Mucosa of rectum (tissue), 2 donors: Measurements from ENCODE around the gene SUCLG2.

Experiments used
- H3K27ac ChIP-seq, 2 donors: one replicate each; pipeline ENCODE4 v1.7.0; 2013; ENCODE audit warnings: inconsistent platforms in 2 of 2, low read depth in 2 of 2, low read length in 2 of 2
- H3K27me3 ChIP-seq, 2 donors: one replicate each; pipeline ENCODE4 v1.7.0; 2013; ENCODE audit warnings: low read length in 2 of 2; ENCODE audit not compliant: control insufficient read depth in 2 of 2, insufficient read depth in 2 of 2
- H3K36me3 ChIP-seq, 2 donors: one replicate each; pipeline ENCODE4 v1.7.0; 2013; ENCODE audit warnings: low read length in 2 of 2; ENCODE audit not compliant: control insufficient read depth in 2 of 2, insufficient read depth in 2 of 2
- H3K4me1 ChIP-seq, 2 donors: one replicate each; pipeline ENCODE4 v1.7.0; 2013; ENCODE audit warnings: low read length in 2 of 2, mild to moderate bottlenecking in 1 of 2; ENCODE audit not compliant: control insufficient read depth in 2 of 2, insufficient read depth in 2 of 2
- H3K4me3 ChIP-seq, 2 donors: one replicate each; pipeline ENCODE4 v1.7.0; 2013; ENCODE audit warnings: low read length in 2 of 2
- H3K9ac ChIP-seq, 2 donors: one replicate each; pipeline ENCODE4 v1.7.0; 2013; ENCODE audit warnings: low read length in 2 of 2, low read depth in 1 of 2, mild to moderate bottlenecking in 1 of 2
- H3K9me3 ChIP-seq, 2 donors: one replicate each; pipeline ENCODE4 v1.7.0; 2013; ENCODE audit warnings: low read length in 2 of 2; ENCODE audit not compliant: control insufficient read depth in 2 of 2
- donor health status: healthy.
- donor health status: Normal muscosa, but diverticular disease.

SUCLG2 gene

GRCh38 chr3:67653425-67654098, 850 bp downstream of the SUCLG2 start:
- H3K36me3 ChIP-seq: no peaks in the 10 kb centered on the region
- H3K9ac ChIP-seq: peak overlapping the region; percentile 87 to 95
- H3K4me1 ChIP-seq: peaks cover 41% of the 10 kb centered on the region in 2 donors
- no peaks in the 10 kb centered on the region for H3K9me3 ChIP-seq
- H3K27ac ChIP-seq: peak overlapping the region; percentile 88 to 93
- peak overlapping the region; percentile 87 to 98 for H3K4me3 ChIP-seq
- H3K27me3 ChIP-seq: no peaks in the 10 kb centered on the region

- Histone ChIP-seq H3K27ac (peak overlapping the region in 1 of 2 donors; percentile 19), H3K9ac (no peak overlapping the region), H3K36me3 (no peaks in the 10 kb centered on the region), H3K9me3 (no peaks in the 10 kb centered on the region), H3K27me3 (no peaks in the 10 kb centered on the region), H3K4me1 (peaks cover 48 to 56% of the 10 kb centered on the region in 2 donors), H3K4me3 (no peak overlapping the region)
Measured at GRCh38 chr3:67650084-67650483, 4.3 kb downstream of the SUCLG2 start.

GRCh38 chr3:67649681-67650080, 4.7 kb downstream of the SUCLG2 start:
- H3K4me3 ChIP-seq: no peak overlapping the region
- peaks cover 44 to 52% of the 10 kb centered on the region in 2 donors for H3K4me1 ChIP-seq
- H3K27ac ChIP-seq: no peak overlapping the region
- H3K9ac ChIP-seq: no peak overlapping the region
- no peaks in the 10 kb centered on the region for H3K36me3 ChIP-seq
- H3K9me3 ChIP-seq: no peaks in the 10 kb centered on the region
- no peaks in the 10 kb centered on the region for H3K27me3 ChIP-seq

GRCh38 chr3:67648701-67649100, 5.7 kb downstream of the SUCLG2 start:
- peak overlapping the region; percentile 26 to 29 for H3K27ac ChIP-seq
- peaks cover 42 to 49% of the 10 kb centered on the region in 2 donors for H3K4me1 ChIP-seq
- no peaks in the 10 kb centered on the region for H3K36me3 ChIP-seq
- no peaks in the 10 kb centered on the region for H3K27me3 ChIP-seq
- peak overlapping the region in 1 of 2 donors; percentile 20 for H3K4me3 ChIP-seq
- H3K9me3 ChIP-seq: no peaks in the 10 kb centered on the region
- H3K9ac ChIP-seq: no peak overlapping the region

GRCh38 chr3:67648229-67648628, 6.2 kb downstream of the SUCLG2 start:
- H3K9ac ChIP-seq: no peak overlapping the region
- H3K27ac ChIP-seq: peak overlapping the region; percentile 26 to 29
- peak overlapping the region in 1 of 2 donors; percentile 20 for H3K4me3 ChIP-seq
- H3K27me3 ChIP-seq: no peaks in the 10 kb centered on the region
- no peaks in the 10 kb centered on the region for H3K36me3 ChIP-seq
- H3K9me3 ChIP-seq: no peaks in the 10 kb centered on the region
- H3K4me1 ChIP-seq: peaks cover 39 to 47% of the 10 kb centered on the region in 2 donors

GRCh38 chr3:67647390-67647878, 7.0 kb downstream of the SUCLG2 start:
- no peaks in the 10 kb centered on the region for H3K27me3 ChIP-seq
- peak overlapping the region; percentile 29 to 33 for H3K27ac ChIP-seq
- H3K9ac ChIP-seq: no peak overlapping the region
- H3K9me3 ChIP-seq: no peaks in the 10 kb centered on the region
- no peak overlapping the region for H3K4me3 ChIP-seq
- peaks cover 32 to 44% of the 10 kb centered on the region in 2 donors for H3K4me1 ChIP-seq
- no peaks in the 10 kb centered on the region for H3K36me3 ChIP-seq

- Histone ChIP-seq H3K9me3 (no peaks in the 10 kb centered on the region), H3K36me3 (no peaks in the 10 kb centered on the region), H3K9ac (no peak overlapping the region), H3K4me1 (peaks cover 32 to 44% of the 10 kb centered on the region in 2 donors), H3K4me3 (no peak overlapping the region), H3K27me3 (no peaks in the 10 kb centered on the region), H3K27ac (no peak overlapping the region)
Measured at GRCh38 chr3:67646586-67647234, 7.7 kb downstream of the SUCLG2 start.

- Histone ChIP-seq H3K27me3 (no peaks in the 10 kb centered on the region), H3K4me1 (peaks cover 22 to 29% of the 10 kb centered on the region in 2 donors), H3K36me3 (no peaks in the 10 kb centered on the region), H3K27ac (no peak overlapping the region), H3K9ac (no peak overlapping the region), H3K4me3 (no peak overlapping the region), H3K9me3 (no peaks in the 10 kb centered on the region)
Measured at GRCh38 chr3:67644827-67645226, 9.6 kb downstream of the SUCLG2 start.

GRCh38 chr3:67642734-67643133, 11.7 kb downstream of the SUCLG2 start:
- Histone ChIP-seq H3K9me3 (no peaks in the 10 kb centered on the region), H3K36me3 (no peaks in the 10 kb centered on the region), H3K9ac (no peak overlapping the region), H3K27me3 (no peaks in the 10 kb centered on the region), H3K4me3 (no peak overlapping the region), H3K27ac (no peak overlapping the region), H3K4me1 (peaks cover 5 to 12% of the 10 kb centered on the region in 2 donors)

GRCh38 chr3:67642190-67642589, 12.2 kb downstream of the SUCLG2 start:
- no peaks in the 10 kb centered on the region for H3K27me3 ChIP-seq
- no peaks in the 10 kb centered on the region for H3K9me3 ChIP-seq
- H3K36me3 ChIP-seq: no peaks in the 10 kb centered on the region
- no peak overlapping the region for H3K27ac ChIP-seq
- peaks cover 5 to 9% of the 10 kb centered on the region in 2 donors for H3K4me1 ChIP-seq
- no peak overlapping the region for H3K4me3 ChIP-seq
- no peak overlapping the region for H3K9ac ChIP-seq
